Right lobe of liver (tissue), 6 donors: Measurements from ENCODE around the gene OR10G8. TPM values are rescaled to one million over a fixed set of nuclear protein-coding genes. Genes with fewer than 3 reads are reported as not detected.

Experiments used
- ATAC-seq, 4 donors: fragments of 200-7000 bp; cut with Tn5 transposase; one replicate each; pipeline ENCODE4 v1.9.1; 2020; ENCODE audit warnings: mild to moderate bottlenecking in 4 of 4, moderate library complexity in 4 of 4
- DNase-seq, 3 donors: peaks; one replicate each; pipeline ENCODE4 v3.0.0-alpha.2; 2020
- H3K27ac ChIP-seq, 3 donors: fragments of 200-600 bp; one replicate each; pipeline ENCODE4 v1.8.0; 2022
- H3K27me3 ChIP-seq, 2 donors: fragments of 200-600 bp; one replicate each; pipeline ENCODE4 v1.8.0; 2022
- H3K36me3 ChIP-seq, 4 donors: fragments of 200-600 bp; sonication (generic) in 1 of 4; one replicate each; pipeline versions ENCODE4 v1.5.1 to v1.8.0; 2017 to 2022; ENCODE audit warnings: control low read depth in 1 of 4
- H3K4me1 ChIP-seq, 4 donors: fragments of 200-600 bp; sonication (generic) in 1 of 4; one replicate each; pipeline versions ENCODE4 v1.5.1 to v1.8.0; 2017 to 2022; ENCODE audit warnings: control low read depth in 1 of 4
- H3K4me3 ChIP-seq, 3 donors: fragments of 200-600 bp; one replicate each; pipeline ENCODE4 v1.8.0; 2022
- H3K9me3 ChIP-seq, 4 donors: fragments of 200-600 bp; sonication (generic) in 1 of 4; one replicate each; pipeline versions ENCODE4 v1.5.1 to v1.8.0; 2017 to 2022; ENCODE audit warnings: control low read depth in 1 of 4
- POLR2A ChIP-seq: fragments of 450-650 bp; IDR thresholded peaks from one replicate; pipeline ENCODE4 v1.6.1; 2017; ENCODE audit warnings: antibody characterized with exemption, mild to moderate bottlenecking
- WGBS: methylation state at CpG from one replicate; pipeline ENCODE4 v1.1.6; 2018; ENCODE audit warnings: low coverage, low lambda C conversion rate; ENCODE audit not compliant: insufficient coverage; ENCODE audit errors: missing lambda C conversion rate; 5-methylcytosine and 5-hydroxymethylcytosine counted together
- intact Hi-C, 2 donors: fragments of 100-400 bp; cut with DNase I; formaldehyde crosslinking; loops; one replicate each; pipeline versions ENCODE4 v1.11.2 to v1.14.1; 2022
- total RNA-seq, 6 experiments: library from RNA; depleted of rRNA in 2 of 6; stranded (reverse); fragments of >200 nt in 2 of 6; fragmentation: NEBNext Ultra II Directional in 3 of 6; extraction: Animal tissue kit (Norgen Biotek cat#: 25700) in 3 of 6; gene quantifications; one replicate each; pipeline versions ENCODE4 v1.1.0 to v1.2.4, GENCODE V29; 2016 to 2023
- TF ChIP-seq, protein P1 (sequence below), 4 donors: fragments of 200-600 bp in 3 of 4; fragments of 450-650 bp in 1 of 4; IDR thresholded peaks; one replicate each; pipeline versions ENCODE4 v1.5.1 to v1.8.0; 2016 to 2022; ENCODE audit warnings: antibody characterized with exemption in 4 of 4, mild to moderate bottlenecking in 2 of 4
- donor health status: DM: no; HTN: yes; CAD: no.
- donor health status: DM: no; HTN: no; CAD: no.
- donor health status: DM: no; HTN: no; CAD: no.
- donor health status: DM: no; HTN: yes; CAD: no.
- donor health status: DM: no; HTN: yes; CAD: no.

The OR10G8 gene
- total RNA-seq, 6 experiments from 2014 or later, result not detected

DNA sequence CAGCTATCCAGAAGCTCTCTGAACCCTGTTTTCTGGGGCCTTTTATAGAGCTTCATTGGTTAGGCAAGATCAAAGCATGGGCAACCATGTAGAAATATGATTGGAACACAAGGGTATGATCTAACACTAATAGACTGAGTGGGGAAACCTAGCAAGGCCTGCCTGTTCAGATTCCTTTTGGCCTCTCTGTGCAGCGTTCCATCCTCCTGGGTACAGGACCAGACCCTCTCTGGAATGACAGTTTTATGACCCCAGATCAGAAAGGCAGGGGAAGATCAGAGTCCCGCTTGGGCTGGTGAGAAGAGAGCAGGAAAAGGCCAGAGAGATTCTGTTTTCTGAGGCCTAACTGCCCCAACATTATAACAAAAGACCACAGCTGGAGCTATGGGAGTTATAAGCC is 52.0 kb downstream of the OR10G8 start:
- intact Hi-C loops, result no loop called here
- DNase-seq (no peak), ATAC-seq (no peak)
- H3K4me1 ChIP-seq, result peaks cover 0 to 2% (median 0%) of the 10 kb centered on the region in 4 donors
- TF ChIP-seq, protein P1, sequence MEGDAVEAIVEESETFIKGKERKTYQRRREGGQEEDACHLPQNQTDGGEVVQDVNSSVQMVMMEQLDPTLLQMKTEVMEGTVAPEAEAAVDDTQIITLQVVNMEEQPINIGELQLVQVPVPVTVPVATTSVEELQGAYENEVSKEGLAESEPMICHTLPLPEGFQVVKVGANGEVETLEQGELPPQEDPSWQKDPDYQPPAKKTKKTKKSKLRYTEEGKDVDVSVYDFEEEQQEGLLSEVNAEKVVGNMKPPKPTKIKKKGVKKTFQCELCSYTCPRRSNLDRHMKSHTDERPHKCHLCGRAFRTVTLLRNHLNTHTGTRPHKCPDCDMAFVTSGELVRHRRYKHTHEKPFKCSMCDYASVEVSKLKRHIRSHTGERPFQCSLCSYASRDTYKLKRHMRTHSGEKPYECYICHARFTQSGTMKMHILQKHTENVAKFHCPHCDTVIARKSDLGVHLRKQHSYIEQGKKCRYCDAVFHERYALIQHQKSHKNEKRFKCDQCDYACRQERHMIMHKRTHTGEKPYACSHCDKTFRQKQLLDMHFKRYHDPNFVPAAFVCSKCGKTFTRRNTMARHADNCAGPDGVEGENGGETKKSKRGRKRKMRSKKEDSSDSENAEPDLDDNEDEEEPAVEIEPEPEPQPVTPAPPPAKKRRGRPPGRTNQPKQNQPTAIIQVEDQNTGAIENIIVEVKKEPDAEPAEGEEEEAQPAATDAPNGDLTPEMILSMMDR (IDR thresholded peaks at IDR 0.05), result no peak
- TF ChIP-seq POLR2A, result no peak
- no peaks in the 10 kb centered on the region for H3K9me3 ChIP-seq
- WGBS, result 86% methylated on average over 2 of the region's 2 CpGs
- H3K36me3 ChIP-seq, result no peaks in the 10 kb centered on the region
- peaks cover 0 to 4% of the 10 kb centered on the region in 2 donors for H3K27me3 ChIP-seq
- no peak overlapping the region for H3K27ac ChIP-seq
- no peak overlapping the region for H3K4me3 ChIP-seq

DNA sequence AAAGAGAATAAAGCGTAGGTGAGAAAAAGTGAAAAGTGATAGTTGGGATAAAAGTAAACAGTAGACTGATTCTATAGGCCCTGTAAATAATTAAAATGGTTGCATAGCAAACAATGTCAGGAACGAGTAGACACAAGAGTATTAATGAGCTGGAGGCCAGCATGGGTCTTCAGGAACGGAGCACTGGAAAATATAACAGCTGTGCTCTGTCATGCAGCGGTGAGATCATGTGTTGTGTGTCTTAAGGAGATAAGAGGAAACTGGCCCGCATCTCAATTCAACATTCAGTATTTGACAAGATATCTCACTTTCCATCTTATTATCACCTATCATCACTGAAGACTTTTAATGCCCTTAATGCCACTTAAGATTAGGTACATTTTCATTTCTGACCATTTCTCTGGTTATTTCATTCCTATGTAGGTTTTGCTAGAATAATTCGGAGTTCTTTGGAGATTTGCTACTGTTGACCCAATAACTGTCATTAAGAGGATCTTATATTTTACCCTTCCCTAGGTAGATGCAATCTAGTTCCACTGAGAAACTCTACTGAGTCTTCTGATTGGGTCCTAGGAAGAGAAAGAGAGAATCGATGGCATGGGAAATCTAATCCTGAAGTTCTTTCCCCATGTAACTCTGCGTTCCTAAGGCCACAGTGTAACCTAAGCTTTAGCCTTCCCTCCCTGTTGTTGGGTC is 53.2 kb downstream of the OR10G8 start:
- Histone ChIP-seq H3K27ac (no peak overlapping the region), H3K27me3 (peaks cover 0 to 4% of the 10 kb centered on the region in 2 donors), H3K9me3 (no peaks in the 10 kb centered on the region), H3K36me3 (no peaks in the 10 kb centered on the region), H3K4me3 (no peak overlapping the region), H3K4me1 (peaks cover 0 to 2% (median 0%) of the 10 kb centered on the region in 4 donors)
- no peak for TF ChIP-seq POLR2A
- TF ChIP-seq, protein P1 (IDR thresholded peaks at IDR 0.05), result no peak
- intact Hi-C loops, result no loop called here
- ATAC-seq, result no peak
- WGBS, result 53% methylated on average over 7 of the region's 8 CpGs
- no peak for DNase-seq

Other genes with a start within 250 kb of the OR10G8 start
- gene OR6M1, start 220.4 kb upstream of the OR10G8 start, total RNA-seq, result not detected
- not detected for gene TMEM225, start 141.1 kb upstream of the OR10G8 start, total RNA-seq
- not detected for gene OR8D4, start 124.6 kb upstream of the OR10G8 start, total RNA-seq
- not detected for gene OR4D5, start 87.2 kb upstream of the OR10G8 start, total RNA-seq
- gene OR6T1, start 83.0 kb upstream of the OR10G8 start, total RNA-seq, result not detected
- not detected for gene OR10S1, start 49.0 kb upstream of the OR10G8 start, total RNA-seq
- gene OR10G6, start 31.6 kb upstream of the OR10G8 start, total RNA-seq, result not detected
- gene OR10G4, start 13.8 kb upstream of the OR10G8 start, total RNA-seq, result not detected
- not detected for gene OR10G9, start 3.8 kb upstream of the OR10G8 start, total RNA-seq
- not detected for gene OR10G7, start 14.5 kb downstream of the OR10G8 start, total RNA-seq
- gene VWA5A, start 88.7 kb downstream of the OR10G8 start, total RNA-seq, result 1 to 10 TPM; 3.5 to 9.0 (median 5.8) TPM
- gene OR10D3, start 156.5 kb downstream of the OR10G8 start, total RNA-seq, result not detected
- gene OR8G1, start 214.3 kb downstream of the OR10G8 start, total RNA-seq, result not detected
- not detected for gene OR8G5, start 229.6 kb downstream of the OR10G8 start, total RNA-seq